SK-N-SH treated with all-trans-retinoic acid at 6 μM for 48 hours (cell line): ENCODE measurements around the gene CDKN3.

Experiments
- GLIS3 ChIP-seq: fragments of 250-450 bp; sonication (Bioruptor Pico); IDR thresholded peaks from 2 replicates; pipeline ENCODE4 v1.5.0; 2020; ENCODE audit warnings: mild to moderate bottlenecking, moderate library complexity
- TOX ChIP-seq: fragments of 250-450 bp; sonication (Bioruptor Pico); IDR thresholded peaks from 2 replicates; pipeline ENCODE4 v1.8.0; 2021; ENCODE audit warnings: mild to moderate bottlenecking, moderate library complexity, borderline replicate concordance

DNA sequence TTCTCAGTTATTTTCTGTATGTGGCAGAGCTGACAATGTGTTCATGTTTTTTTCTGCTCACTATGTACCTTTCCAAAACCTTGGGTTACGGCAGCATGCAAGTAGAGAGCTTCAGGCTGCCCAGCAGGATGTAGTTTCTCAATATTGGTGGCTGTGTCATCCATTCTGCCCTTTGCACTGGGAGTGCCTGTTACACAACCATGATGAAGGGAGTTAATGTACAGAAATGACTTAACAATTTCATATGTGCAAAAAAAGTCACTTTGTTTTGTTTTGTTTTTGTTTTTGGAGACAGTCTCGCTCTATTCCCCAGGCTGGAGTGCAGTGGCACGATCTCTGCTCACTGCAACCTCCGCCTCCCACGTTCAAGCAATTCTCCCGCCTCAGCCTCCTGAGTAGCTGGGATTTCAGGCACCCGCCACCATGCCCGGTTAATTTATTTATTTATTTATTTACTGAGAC is 50.5 kb downstream of the CDKN3 start:
- TF ChIP-seq GLIS3 (CRISPR knock-in tag) (no peak), TOX (CRISPR knock-in tag) (no peak)
